Measurements from ENCODE around the gene IL6R. TPM values are rescaled to one million over a fixed set of nuclear protein-coding genes. Genes with fewer than 3 reads are reported as not detected.

The IL6R gene
- 25.7 and 29.7 TPM in 2 replicates for total RNA-seq

DNA sequence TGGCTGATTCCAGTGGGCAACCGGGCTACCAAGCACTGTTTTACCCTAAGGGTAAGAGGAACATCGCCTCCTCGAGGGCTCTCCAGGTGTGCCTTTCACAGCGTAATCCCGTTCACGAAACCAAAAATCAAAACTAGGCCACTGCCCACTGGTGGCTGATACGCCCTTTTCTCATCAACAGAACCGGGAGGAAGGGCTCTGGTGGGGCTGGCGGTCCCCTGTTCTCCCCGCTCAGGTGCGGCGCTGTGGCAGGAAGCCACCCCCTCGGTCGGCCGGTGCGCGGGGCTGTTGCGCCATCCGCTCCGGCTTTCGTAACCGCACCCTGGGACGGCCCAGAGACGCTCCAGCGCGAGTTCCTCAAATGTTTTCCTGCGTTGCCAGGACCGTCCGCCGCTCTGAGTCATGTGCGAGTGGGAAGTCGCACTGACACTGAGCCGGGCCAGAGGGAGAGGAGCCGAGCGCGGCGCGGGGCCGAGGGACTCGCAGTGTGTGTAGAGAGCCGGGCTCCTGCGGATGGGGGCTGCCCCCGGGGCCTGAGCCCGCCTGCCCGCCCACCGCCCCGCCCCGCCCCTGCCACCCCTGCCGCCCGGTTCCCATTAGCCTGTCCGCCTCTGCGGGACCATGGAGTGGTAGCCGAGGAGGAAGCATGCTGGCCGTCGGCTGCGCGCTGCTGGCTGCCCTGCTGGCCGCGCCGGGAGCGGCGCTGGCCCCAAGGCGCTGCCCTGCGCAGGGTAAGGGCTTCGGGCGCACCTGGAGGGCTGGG, at the start of gene IL6R:
Gene IL6R, plus strand, starts transcription at position 360 of the 763 bp plus-strand sequence. Its CDS starts 287 bp downstream, at position 647.

GRCh38 chr1:154502066-154502743, 97.1 kb downstream of the IL6R start, which contains the start of the genes SHE and TDRD10:
Gene SHE (minus strand): TSS chr1:154502412. CDS start chr1:154502026, 386 bp downstream.
Gene TDRD10 (plus strand): TSS chr1:154502219. CDS start chr1:154506904, 4,685 bp downstream.

Other genes starting within 250 kb of the IL6R start
- 350 and 426 TPM in 2 replicates for gene TPM3, start 213.2 kb upstream of the IL6R start, total RNA-seq
- not detected in 2 replicates for gene CFAP141, start 199.0 kb upstream of the IL6R start, total RNA-seq
- 126 and 137 TPM in 2 replicates for gene UBAP2L, start 184.4 kb upstream of the IL6R start, total RNA-seq
- gene HAX1, start 132.7 kb upstream of the IL6R start, total RNA-seq, result 108 and 112 TPM in 2 replicates
- gene AQP10, start 84.2 kb upstream of the IL6R start, total RNA-seq, result not detected in 2 replicates
- gene ATP8B2, start 79.8 kb upstream of the IL6R start, total RNA-seq, result 283 and 305 TPM in 2 replicates
- gene TDRD10, start 96.9 kb downstream of the IL6R start, total RNA-seq, result not detected in 2 replicates
- 0.12 TPM in 1 of 2 replicates, not detected in the other for gene SHE, start 97.1 kb downstream of the IL6R start, total RNA-seq
- 28.4 and 30.0 TPM in 2 replicates for gene UBE2Q1, start 153.3 kb downstream of the IL6R start, total RNA-seq
- gene CHRNB2, start 162.4 kb downstream of the IL6R start, total RNA-seq, result under 0.01 and 0.16 TPM in 2 replicates
- 156 and 173 TPM in 2 replicates for gene ADAR, start 202.8 kb downstream of the IL6R start, total RNA-seq

All from hair follicle dermal papilla cell (primary cell).